Nephron (organoid): ENCODE results near the gene METAP1.
A peak's percentile ranks its signal among the peaks of the same experiment; 100 is the strongest.
"Not testable (repeated sequence)": the region's sequence is repeated elsewhere in the genome, so short reads cannot be mapped to it uniquely, and the experiment has no call there.

Experiments used
- H3K27ac Mint-ChIP-seq, 3 experiments: 2 replicates each; pipeline ENCODE4 v1.8.0; 2020; ENCODE audit warnings: mixed read lengths in 3 of 3, mild to moderate bottlenecking in 2 of 3, moderate library complexity in 1 of 3
- H3K27me3 Mint-ChIP-seq: 2 replicates; pipeline ENCODE4 v1.8.0; 2021; ENCODE audit warnings: low read depth, mild to moderate bottlenecking, moderate library complexity, mixed read lengths
- H3K36me3 Mint-ChIP-seq: 2 replicates; pipeline ENCODE4 v1.8.0; 2020; ENCODE audit warnings: low read depth, mixed read lengths
- H3K4me1 Mint-ChIP-seq: 2 replicates; pipeline ENCODE4 v1.8.0; 2020; ENCODE audit warnings: mixed read lengths
- H3K4me3 Mint-ChIP-seq, 3 experiments: 2 replicates each; pipeline ENCODE4 v1.8.0; 2020; ENCODE audit warnings: mild to moderate bottlenecking in 3 of 3, mixed read lengths in 3 of 3, moderate library complexity in 2 of 3
- H3K9me3 Mint-ChIP-seq: 2 replicates; pipeline ENCODE4 v1.8.0; 2020; ENCODE audit warnings: mixed read lengths
- TF ChIP-seq, protein P1 (sequence below), 3 experiments: fragments of 200-600 bp; sonication (generic); IDR thresholded peaks; one replicate each; pipeline ENCODE4 v1.5.0; 2021; ENCODE audit warnings: antibody characterized with exemption in 3 of 3; ENCODE audit not compliant: unreplicated experiment in 3 of 3

METAP1 gene

DNA sequence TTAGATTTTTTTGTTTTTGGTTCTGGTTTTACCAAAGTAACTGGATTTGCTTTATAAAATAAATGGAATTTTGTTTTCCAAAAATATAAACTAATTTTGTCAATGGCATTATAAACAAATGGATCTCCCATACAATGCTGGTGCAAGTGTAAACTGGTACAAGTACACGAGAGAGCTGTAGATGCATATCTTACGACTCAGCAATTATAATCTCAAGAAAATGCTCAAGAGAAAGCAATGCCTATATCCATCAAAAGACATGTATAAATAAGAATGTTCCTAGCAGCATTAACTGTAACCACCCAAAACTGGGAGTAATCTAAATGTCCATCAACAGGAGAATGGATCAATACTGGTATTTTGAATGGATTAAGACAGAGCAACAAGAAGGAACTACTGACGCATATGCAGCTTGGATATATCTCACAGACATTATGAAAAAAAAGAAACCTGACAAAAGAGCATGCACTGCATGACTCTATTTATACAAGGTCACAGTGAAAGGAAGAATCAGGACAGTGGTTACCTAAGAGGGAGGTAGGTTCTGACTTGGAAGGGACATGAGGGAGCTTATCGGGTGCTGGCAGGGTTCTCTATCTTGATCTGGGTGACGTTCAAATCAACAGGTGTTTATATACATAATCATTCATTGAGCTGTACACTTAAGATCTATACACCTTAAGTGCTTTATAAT, 83.6 kb downstream of the METAP1 start:
- Mint-ChIP-seq H3K27me3 (no peaks in the 10 kb centered on the region), H3K4me3 (no peak overlapping the region), H3K9me3 (no peaks in the 10 kb centered on the region), H3K36me3 (peaks cover 87% of the 10 kb centered on the region), H3K4me1 (peaks cover 4% of the 10 kb centered on the region), H3K27ac (no peak overlapping the region)
- TF ChIP-seq, protein P1, sequence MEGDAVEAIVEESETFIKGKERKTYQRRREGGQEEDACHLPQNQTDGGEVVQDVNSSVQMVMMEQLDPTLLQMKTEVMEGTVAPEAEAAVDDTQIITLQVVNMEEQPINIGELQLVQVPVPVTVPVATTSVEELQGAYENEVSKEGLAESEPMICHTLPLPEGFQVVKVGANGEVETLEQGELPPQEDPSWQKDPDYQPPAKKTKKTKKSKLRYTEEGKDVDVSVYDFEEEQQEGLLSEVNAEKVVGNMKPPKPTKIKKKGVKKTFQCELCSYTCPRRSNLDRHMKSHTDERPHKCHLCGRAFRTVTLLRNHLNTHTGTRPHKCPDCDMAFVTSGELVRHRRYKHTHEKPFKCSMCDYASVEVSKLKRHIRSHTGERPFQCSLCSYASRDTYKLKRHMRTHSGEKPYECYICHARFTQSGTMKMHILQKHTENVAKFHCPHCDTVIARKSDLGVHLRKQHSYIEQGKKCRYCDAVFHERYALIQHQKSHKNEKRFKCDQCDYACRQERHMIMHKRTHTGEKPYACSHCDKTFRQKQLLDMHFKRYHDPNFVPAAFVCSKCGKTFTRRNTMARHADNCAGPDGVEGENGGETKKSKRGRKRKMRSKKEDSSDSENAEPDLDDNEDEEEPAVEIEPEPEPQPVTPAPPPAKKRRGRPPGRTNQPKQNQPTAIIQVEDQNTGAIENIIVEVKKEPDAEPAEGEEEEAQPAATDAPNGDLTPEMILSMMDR (IDR thresholded peaks at IDR 0.05; ENCODE audit: unreplicated experiment in 3 of 3): no peak

DNA sequence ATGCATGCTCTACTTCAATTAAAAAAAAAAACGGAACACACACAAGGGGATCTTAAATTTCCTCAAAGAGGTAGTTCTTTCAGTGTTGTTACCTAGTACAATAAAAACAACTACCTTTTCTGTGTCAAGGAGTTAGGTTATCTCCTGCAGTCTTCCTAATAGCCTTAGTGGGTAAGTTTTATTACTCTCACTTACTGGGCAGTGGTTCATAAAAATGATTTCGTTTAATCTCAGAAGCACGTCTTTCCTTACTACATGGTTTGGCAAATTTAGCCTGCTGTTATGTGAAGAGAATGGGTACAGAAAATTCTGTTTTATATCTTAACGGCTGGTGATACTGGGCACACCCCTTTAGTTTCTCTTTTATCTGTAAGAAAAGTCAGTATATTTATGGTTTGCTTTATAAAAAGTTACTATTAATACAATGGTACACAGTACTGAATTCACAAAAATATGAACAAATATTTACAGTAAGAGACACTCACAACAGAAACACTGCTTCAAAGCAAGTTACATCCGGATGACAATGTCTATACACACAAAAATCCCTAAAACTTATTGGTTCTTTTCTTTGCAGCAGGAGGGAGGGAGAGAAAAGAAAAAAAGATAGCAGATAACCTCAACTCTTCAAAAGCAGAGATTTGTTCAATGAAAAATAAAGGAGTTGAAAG, 84.2 kb downstream of the METAP1 start:
- Mint-ChIP-seq H3K27me3 (no peaks in the 10 kb centered on the region), H3K9me3 (no peaks in the 10 kb centered on the region), H3K36me3 (peaks cover 86% of the 10 kb centered on the region), H3K4me3 (no peak overlapping the region), H3K27ac (no peak overlapping the region), H3K4me1 (peaks cover 4% of the 10 kb centered on the region)
- TF ChIP-seq, protein P1 (IDR thresholded peaks at IDR 0.05; ENCODE audit: unreplicated experiment in 3 of 3): no peak

DNA sequence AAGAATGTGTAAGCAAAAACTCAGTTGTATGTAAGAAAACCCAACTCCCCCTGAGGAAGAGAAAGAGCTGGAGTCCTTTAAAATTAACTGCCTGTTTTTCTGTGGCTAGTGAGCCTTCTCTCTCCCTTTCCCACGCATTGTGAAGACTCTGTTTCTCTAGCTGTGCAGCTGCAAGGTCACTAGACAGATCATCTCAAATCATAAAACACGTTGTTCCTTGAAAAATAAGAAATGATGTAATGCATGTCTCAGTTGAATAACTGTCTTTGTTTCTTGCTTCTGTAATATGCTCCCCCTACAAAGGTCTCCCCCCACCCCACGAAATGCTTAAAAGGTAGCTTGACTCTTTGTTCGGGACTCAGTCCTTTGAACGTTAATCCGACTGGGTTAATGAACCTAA, 85.3 kb downstream of the METAP1 start:
- not testable (repeated sequence) for H3K27me3 Mint-ChIP-seq, H3K4me3 Mint-ChIP-seq, H3K9me3 Mint-ChIP-seq
- Mint-ChIP-seq H3K36me3 (peaks cover 85% of the 10 kb centered on the region), H3K4me1 (peaks cover 11% of the 10 kb centered on the region), H3K27ac (peak overlapping the region in 2 of 3 experiments; percentile 43 to 45)

DNA sequence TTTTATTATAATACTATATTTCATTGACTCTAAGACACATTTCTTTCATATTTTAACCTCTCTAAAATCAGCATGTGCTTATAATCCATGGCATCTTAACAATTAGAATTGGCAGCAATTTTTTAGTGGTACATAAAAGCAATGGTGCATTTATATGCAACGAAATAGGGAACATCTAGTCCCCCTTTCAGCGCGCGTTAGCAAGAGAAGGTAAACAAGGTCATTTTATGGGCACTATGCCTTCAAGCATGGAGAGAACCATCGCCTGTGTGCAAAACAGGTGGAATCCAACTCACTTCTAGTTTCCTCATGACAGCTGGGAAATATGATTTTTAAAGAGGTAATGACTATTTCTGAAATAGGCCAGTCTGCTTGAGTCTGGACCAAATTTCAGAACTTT, 86.7 kb downstream of the METAP1 start:
- Mint-ChIP-seq H3K27ac (no peak overlapping the region), H3K27me3 (no peaks in the 10 kb centered on the region), H3K4me3 (no peak overlapping the region), H3K36me3 (peaks cover 81% of the 10 kb centered on the region), H3K4me1 (peaks cover 17% of the 10 kb centered on the region), H3K9me3 (no peaks in the 10 kb centered on the region)
- TF ChIP-seq, protein P1 (IDR thresholded peaks at IDR 0.05; ENCODE audit: unreplicated experiment in 3 of 3): no peak

DNA sequence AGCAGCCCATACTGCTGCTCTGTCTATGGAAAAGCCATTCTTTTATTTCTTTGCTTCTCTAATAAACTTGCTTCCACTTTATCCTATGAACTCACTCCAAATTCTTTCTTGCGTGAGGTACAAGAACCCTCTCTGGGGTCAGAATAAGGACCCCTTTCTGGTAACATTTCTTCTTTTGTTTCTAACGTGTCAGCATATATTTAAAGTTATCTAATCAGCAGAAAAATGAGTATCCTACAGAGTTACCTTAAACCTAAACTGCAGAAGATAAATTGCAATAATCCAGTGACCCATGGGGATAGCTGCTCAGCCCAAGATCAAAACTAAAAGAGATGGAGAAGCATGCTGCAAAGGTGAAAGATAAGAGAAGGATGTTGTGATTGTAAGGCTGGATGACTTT, 89.1 kb downstream of the METAP1 start:
- peak overlapping the region in 1 of 3 experiments; percentile 11 for H3K4me3 Mint-ChIP-seq
- H3K36me3 Mint-ChIP-seq: peaks cover 62% of the 10 kb centered on the region
- no peaks in the 10 kb centered on the region for H3K9me3 Mint-ChIP-seq
- peaks cover 28% of the 10 kb centered on the region for H3K4me1 Mint-ChIP-seq
- no peaks in the 10 kb centered on the region for H3K27me3 Mint-ChIP-seq
- H3K27ac Mint-ChIP-seq: no peak overlapping the region
- TF ChIP-seq, protein P1 (IDR thresholded peaks at IDR 0.05; ENCODE audit: unreplicated experiment in 3 of 3): no peak

DNA sequence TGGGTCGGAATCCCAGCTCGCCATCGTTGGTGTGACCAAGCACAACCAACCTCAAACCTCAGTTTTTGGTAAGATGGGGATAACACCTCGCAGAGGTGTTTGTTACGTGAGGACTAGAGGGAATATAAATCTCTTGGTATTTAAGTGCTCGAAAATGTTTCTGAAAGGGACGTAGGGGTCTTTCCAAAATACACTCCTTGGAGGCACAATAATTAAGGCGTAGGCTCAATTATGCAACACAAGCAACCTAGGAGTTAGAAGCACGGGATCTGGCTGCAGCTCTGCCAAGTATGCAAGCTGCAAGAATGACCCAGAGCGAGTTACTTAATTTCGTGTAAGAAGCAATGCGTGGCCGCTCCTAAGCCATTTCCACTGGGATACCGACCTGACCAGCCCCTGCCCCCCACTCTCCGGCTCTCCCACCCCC, 92.5 kb downstream of the METAP1 start:
- no peaks in the 10 kb centered on the region for H3K9me3 Mint-ChIP-seq
- TF ChIP-seq, protein P1 (IDR thresholded peaks at IDR 0.05; ENCODE audit: unreplicated experiment in 3 of 3): no peak
- no peaks in the 10 kb centered on the region for H3K27me3 Mint-ChIP-seq
- peak overlapping the region; percentile 92 to 97 (median 94) for H3K4me3 Mint-ChIP-seq
- H3K36me3 Mint-ChIP-seq: peaks cover 39% of the 10 kb centered on the region
- peak overlapping the region; percentile 97 to 98 (median 98) for H3K27ac Mint-ChIP-seq
- H3K4me1 Mint-ChIP-seq: peaks cover 47% of the 10 kb centered on the region
